T-cell (primary cell): ENCODE measurements around the gene RAB4A. TPM values are rescaled to one million over a fixed set of nuclear protein-coding genes. Genes with fewer than 3 reads are reported as not detected.

Experiments
- ATAC-seq, 4 experiments: fragments of 200-7000 bp in 3 of 4; fragments of 150-1000 bp in 1 of 4; cut with Tn5 transposase; replicated peaks in 1 of 4; 1 replicate in 3 of 4; 2 replicates in 1 of 4; pipeline ENCODE4 v1.10.0; 2021; ENCODE audit warnings: moderate library complexity in 3 of 4, mild to moderate bottlenecking in 2 of 4, moderate number of reproducible peaks in 1 of 4
- CTCF ChIA-PET, 2 donors: fragments of 300-600 bp; sonication (Branson Sonifier 250); formaldehyde crosslinking; loops; one replicate each; lab custom pipeline; 2022; ENCODE audit warnings: antibody characterized with exemption in 2 of 2; lab: Charles Lee
- POLR2A ChIA-PET, 2 donors: fragments of 300-600 bp; sonication (Branson Sonifier 250); formaldehyde crosslinking; loops; one replicate each; lab custom pipeline; 2022; ENCODE audit warnings: antibody characterized with exemption in 2 of 2; lab: Charles Lee
- DNase-seq, 35 experiments: peaks; one replicate each; pipeline versions ENCODE4 v3.0.0 to v3.0.0-alpha.2; 2013 to 2023
- H3K27ac ChIP-seq: one replicate; pipeline ENCODE4 v1.5.1; 2013; ENCODE audit warnings: low read length
- H3K27me3 ChIP-seq, 2 experiments: replicated peaks in 1 of 2; 1 replicate in 1 of 2; 2 replicates in 1 of 2; pipeline versions ENCODE4 v1.6.1 to v1.7.0; 2013; ENCODE audit warnings: low read length in 1 of 2, mixed read lengths in 1 of 2; ENCODE audit not compliant: control insufficient read depth in 2 of 2, insufficient read depth in 2 of 2; ENCODE audit errors: extremely low read depth in 1 of 2
- H3K36me3 ChIP-seq, 2 donors: 1 replicate in 1 of 2; 2 replicates in 1 of 2; pipeline versions ENCODE4 v1.6.1 to v1.7.0; 2013; ENCODE audit warnings: low read length in 1 of 2; ENCODE audit not compliant: control insufficient read depth in 2 of 2, insufficient read depth in 1 of 2; ENCODE audit errors: extremely low read depth in 1 of 2
- H3K4me1 ChIP-seq, 2 experiments: 1 replicate in 1 of 2; 2 replicates in 1 of 2; pipeline versions ENCODE4 v1.6.1 to v1.7.0; 2013; ENCODE audit warnings: low read length in 2 of 2, mixed read lengths in 1 of 2; ENCODE audit not compliant: insufficient read depth in 2 of 2, control insufficient read depth in 1 of 2; ENCODE audit errors: extremely low read depth in 1 of 2
- H3K4me3 ChIP-seq, 2 donors: 1 replicate in 1 of 2; 2 replicates in 1 of 2; pipeline versions ENCODE4 v1.5.1 to v1.7.0; 2013; ENCODE audit warnings: mild to moderate bottlenecking in 2 of 2, low read length in 1 of 2, moderate library complexity in 1 of 2; ENCODE audit not compliant: control insufficient read depth in 1 of 2; ENCODE audit errors: extremely low read depth in 1 of 2
- H3K9me3 ChIP-seq: 2 replicates; pipeline ENCODE4 v1.7.0; 2013
- H3K27ac Mint-ChIP-seq, 2 donors: one replicate each; pipeline ENCODE4 v1.8.0; 2020 to 2021; ENCODE audit warnings: mild to moderate bottlenecking in 2 of 2, mixed read lengths in 2 of 2
- H3K27me3 Mint-ChIP-seq, 2 donors: one replicate each; pipeline ENCODE4 v1.8.0; 2021 to 2022; ENCODE audit warnings: mixed read lengths in 2 of 2
- H3K36me3 Mint-ChIP-seq: one replicate; pipeline ENCODE4 v1.8.0; 2021; ENCODE audit warnings: mixed read lengths
- H3K4me1 Mint-ChIP-seq, 3 donors: one replicate each; pipeline ENCODE4 v1.8.0; 2020 to 2022; ENCODE audit warnings: mixed read lengths in 3 of 3, mild to moderate bottlenecking in 1 of 3
- H3K4me3 Mint-ChIP-seq, 3 donors: one replicate each; pipeline ENCODE4 v1.8.0; 2020 to 2022; ENCODE audit warnings: mild to moderate bottlenecking in 3 of 3, mixed read lengths in 3 of 3, moderate library complexity in 3 of 3
- H3K9me3 Mint-ChIP-seq, 3 donors: one replicate each; pipeline ENCODE4 v1.8.0; 2020 to 2022; ENCODE audit warnings: mixed read lengths in 3 of 3
- WGBS: methylation state at CpG from one replicate; pipeline ENCODE4 v1.1.5; 2013; ENCODE audit warnings: missing lambda C conversion rate; ENCODE audit not compliant: insufficient coverage; 5-methylcytosine and 5-hydroxymethylcytosine counted together
- total RNA-seq, 35 experiments: library from RNA in 6 of 35; stranded (reverse) in 6 of 35; fragments of 120-200 nt in 1 of 35; gene quantifications; one replicate each; pipeline versions ENCODE4 v1.2.1 to v1.2.4 and lab custom pipeline; 2013 to 2026

RAB4A gene
- total RNA-seq, 5 donors from 2014 or later (not counting 1 experiment from before 2014, with no cell fraction given), result 25.4 to 52.1 (median 44.6) TPM

GRCh38 chr1:229238674-229239415 lies 32.1 kb upstream of the RAB4A start:
- ATAC-seq, result no peak

GRCh38 chr1:229240532-229240931 lies 30.4 kb upstream of the RAB4A start:
- POLR2A ChIA-PET, result no interaction called here
- no peak overlapping the region for H3K27ac Mint-ChIP-seq

More at GRCh38 chr1:229238674-229239415, 32.1 kb upstream of the RAB4A start:
- WGBS, result 86% methylated on average over 2 of the region's 6 CpGs
- Histone ChIP-seq H3K27ac (no peak overlapping the region), H3K9me3 (no peaks in the 10 kb centered on the region), H3K27me3 (peaks cover 0 to 10% of the 10 kb centered on the region in 2 experiments), H3K36me3 (no peaks in the 10 kb centered on the region), H3K4me1 (no peaks in the 10 kb centered on the region), H3K4me3 (no peak overlapping the region)
- Mint-ChIP-seq H3K4me1 (no peaks in the 10 kb centered on the region), H3K27ac (no peak overlapping the region), H3K27me3 (peaks cover 3 to 4% of the 10 kb centered on the region in 2 donors), H3K36me3 (peaks cover 3% of the 10 kb centered on the region), H3K9me3 (peaks cover 8 to 11% (median 9%) of the 10 kb centered on the region in 3 donors), H3K4me3 (no peak overlapping the region)
- no peak for DNase-seq
- ChIA-PET CTCF (interaction anchor here in 1 of 2 donors (0.6 kb wide), 1 partner anchor 16 kb away, joined by 3 read pairs; no protein-coding TSS in a partner anchor), POLR2A (no interaction called here)

GRCh38 chr1:229241390-229241789 lies 29.5 kb upstream of the RAB4A start:
- Mint-ChIP-seq H3K27me3 (no peaks in the 10 kb centered on the region), H3K36me3 (peaks cover 12% of the 10 kb centered on the region), H3K4me3 (no peak overlapping the region), H3K4me1 (no peaks in the 10 kb centered on the region), H3K27ac (no peak overlapping the region), H3K9me3 (peaks cover 9 to 18% (median 16%) of the 10 kb centered on the region in 3 donors)
- ATAC-seq (no peak), DNase-seq (no peak)
- Histone ChIP-seq H3K27ac (no peak overlapping the region), H3K27me3 (peaks cover 0 to 5% of the 10 kb centered on the region in 2 experiments), H3K4me3 (no peak overlapping the region), H3K4me1 (no peaks in the 10 kb centered on the region), H3K36me3 (no peaks in the 10 kb centered on the region), H3K9me3 (no peaks in the 10 kb centered on the region)
- ChIA-PET CTCF (interaction anchor here in 1 of 2 donors (0.6 kb wide), 1 partner anchor 72 kb away, joined by 6 read pairs; no protein-coding TSS in a partner anchor), POLR2A (no interaction called here)
- WGBS, result no CpG with 5 or more reads among the region's 4 CpGs

More at GRCh38 chr1:229240532-229240931, 30.4 kb upstream of the RAB4A start:
- peaks cover 12% of the 10 kb centered on the region for H3K36me3 Mint-ChIP-seq
- no peak overlapping the region for H3K4me3 Mint-ChIP-seq
- no peaks in the 10 kb centered on the region for H3K4me1 Mint-ChIP-seq
- WGBS, result 75% methylated on average over 2 of the region's 3 CpGs
- Histone ChIP-seq H3K27ac (no peak overlapping the region), H3K27me3 (peaks cover 0 to 5% of the 10 kb centered on the region in 2 experiments), H3K36me3 (no peaks in the 10 kb centered on the region), H3K4me1 (no peaks in the 10 kb centered on the region), H3K4me3 (no peak overlapping the region), H3K9me3 (no peaks in the 10 kb centered on the region)
- DNase-seq (no peak), ATAC-seq (no peak)
- H3K9me3 Mint-ChIP-seq, result peaks cover 9 to 18% (median 16%) of the 10 kb centered on the region in 3 donors
- CTCF ChIA-PET, result interaction anchor here (0.5 to 0.6 kb wide), 2 partner anchors 15 to 71 kb away, joined by 6 read pairs; no protein-coding TSS in a partner anchor
- H3K27me3 Mint-ChIP-seq, result no peaks in the 10 kb centered on the region

- ATAC-seq (no peak), DNase-seq (no peak)
- Histone ChIP-seq H3K36me3 (no peaks in the 10 kb centered on the region), H3K4me1 (peaks cover under 1 to 8% of the 10 kb centered on the region in 2 experiments), H3K27me3 (peaks cover 0 to 3% of the 10 kb centered on the region in 2 experiments), H3K9me3 (no peaks in the 10 kb centered on the region), H3K27ac (no peak overlapping the region), H3K4me3 (no peak overlapping the region)
- POLR2A ChIA-PET, result no interaction called here
- Mint-ChIP-seq H3K4me1 (peaks cover 5 to 8% (median 5%) of the 10 kb centered on the region in 3 donors), H3K27ac (no peak overlapping the region), H3K36me3 (peaks cover 12% of the 10 kb centered on the region), H3K4me3 (no peak overlapping the region), H3K27me3 (no peaks in the 10 kb centered on the region), H3K9me3 (peaks cover 9 to 18% (median 16%) of the 10 kb centered on the region in 3 donors)
- WGBS, result no CpG with 5 or more reads among the region's 4 CpGs
- CTCF ChIA-PET, result no interaction called here
Measured at GRCh38 chr1:229243638-229244037, 27.3 kb upstream of the RAB4A start.

- no peaks in the 10 kb centered on the region for H3K36me3 ChIP-seq
- Mint-ChIP-seq H3K27ac (no peak overlapping the region), H3K4me1 (peaks cover 10 to 12% (median 10%) of the 10 kb centered on the region in 3 donors), H3K36me3 (peaks cover 12% of the 10 kb centered on the region), H3K27me3 (no peaks in the 10 kb centered on the region), H3K4me3 (no peak overlapping the region), H3K9me3 (peaks cover 9 to 18% (median 16%) of the 10 kb centered on the region in 3 donors)
- DNase-seq, result no peak
- H3K27ac ChIP-seq, result no peak overlapping the region
- no peaks in the 10 kb centered on the region for H3K9me3 ChIP-seq
- ATAC-seq, result no peak
- ChIA-PET POLR2A (no interaction called here), CTCF (no interaction called here)
- H3K4me3 ChIP-seq, result no peak overlapping the region
- H3K4me1 ChIP-seq, result peaks cover 5 to 13% of the 10 kb centered on the region in 2 experiments
- no CpG with 5 or more reads among the region's 3 CpGs for WGBS
- H3K27me3 ChIP-seq, result no peaks in the 10 kb centered on the region
Measured at GRCh38 chr1:229244091-229244490, 26.8 kb upstream of the RAB4A start.

- H3K9me3 ChIP-seq, result no peaks in the 10 kb centered on the region
- H3K27me3 ChIP-seq, result no peaks in the 10 kb centered on the region
- ChIA-PET POLR2A (no interaction called here), CTCF (no interaction called here)
- peaks cover 30 to 40% of the 10 kb centered on the region in 2 experiments for H3K4me1 ChIP-seq
- H3K27me3 Mint-ChIP-seq, result no peaks in the 10 kb centered on the region
- no peak overlapping the region for H3K27ac ChIP-seq
- no peaks in the 10 kb centered on the region for H3K36me3 ChIP-seq
- peaks cover 9 to 18% (median 11%) of the 10 kb centered on the region in 3 donors for H3K9me3 Mint-ChIP-seq
- peak overlapping the region in 1 of 2 donors; percentile 55 for H3K27ac Mint-ChIP-seq
- peaks cover 12% of the 10 kb centered on the region for H3K36me3 Mint-ChIP-seq
- WGBS, result no CpG with 5 or more reads among the region's 2 CpGs
- DNase-seq (no peak), ATAC-seq (no peak)
- H3K4me3 ChIP-seq, result no peak overlapping the region
- H3K4me3 Mint-ChIP-seq, result no peak overlapping the region
- peaks cover 43 to 46% (median 44%) of the 10 kb centered on the region in 3 donors for H3K4me1 Mint-ChIP-seq
Measured at GRCh38 chr1:229247871-229248270, 23.0 kb upstream of the RAB4A start.
